Stimulated activated CD4-positive, alpha-beta T cell treated with anti-CD3 and anti-CD28 coated beads, TNF-alpha, amount 100 ng/mL, for 48 hours (primary cell): ENCODE data around the gene C3orf49.

Experiments used
- DNase-seq, 3 donors: peaks; one replicate each; pipeline ENCODE4 v3.0.0-alpha.2; 2020; ENCODE audit warnings: low read depth in 3 of 3

Gene C3orf49

DNA sequence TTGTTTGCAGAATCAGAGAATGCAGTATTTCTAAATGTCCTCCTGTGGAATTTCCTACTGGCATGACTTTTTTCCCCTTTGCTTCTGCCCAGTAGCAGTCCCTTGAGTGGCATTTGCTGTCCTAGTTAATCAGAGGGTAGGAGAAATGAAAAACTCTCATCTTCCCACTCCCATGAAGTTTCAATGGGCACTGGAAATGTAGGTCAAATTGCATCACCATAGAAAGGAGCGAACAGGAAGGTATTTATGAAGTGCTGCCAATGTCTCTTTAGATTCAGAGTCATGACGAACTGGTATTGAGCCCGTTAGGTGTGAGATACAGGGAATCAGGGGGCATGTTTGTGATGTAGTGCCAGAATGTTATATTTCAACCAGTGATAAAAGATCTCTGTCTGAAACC, 67.8 kb downstream of the C3orf49 start:
- DNase-seq, result no peak

DNA sequence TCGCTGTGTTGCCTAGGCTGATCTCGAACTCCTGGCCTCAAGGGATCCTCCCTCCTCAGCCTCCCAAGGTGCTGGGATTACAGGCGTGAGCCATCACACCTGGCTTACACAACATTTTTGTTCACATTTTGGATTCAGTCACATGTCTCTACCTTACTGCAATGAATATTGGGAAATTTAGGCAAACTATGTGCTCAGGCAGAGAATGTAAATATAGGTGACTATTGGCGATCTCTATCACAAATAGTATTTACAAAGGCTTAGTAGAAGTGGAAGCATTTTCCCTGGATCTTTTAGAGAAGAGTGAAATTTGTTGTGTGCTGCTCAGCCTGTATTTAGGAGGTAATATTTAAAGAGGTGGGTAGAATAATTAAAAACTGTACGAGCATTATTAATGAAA, 72.4 kb downstream of the C3orf49 start:
- no peak for DNase-seq

DNA sequence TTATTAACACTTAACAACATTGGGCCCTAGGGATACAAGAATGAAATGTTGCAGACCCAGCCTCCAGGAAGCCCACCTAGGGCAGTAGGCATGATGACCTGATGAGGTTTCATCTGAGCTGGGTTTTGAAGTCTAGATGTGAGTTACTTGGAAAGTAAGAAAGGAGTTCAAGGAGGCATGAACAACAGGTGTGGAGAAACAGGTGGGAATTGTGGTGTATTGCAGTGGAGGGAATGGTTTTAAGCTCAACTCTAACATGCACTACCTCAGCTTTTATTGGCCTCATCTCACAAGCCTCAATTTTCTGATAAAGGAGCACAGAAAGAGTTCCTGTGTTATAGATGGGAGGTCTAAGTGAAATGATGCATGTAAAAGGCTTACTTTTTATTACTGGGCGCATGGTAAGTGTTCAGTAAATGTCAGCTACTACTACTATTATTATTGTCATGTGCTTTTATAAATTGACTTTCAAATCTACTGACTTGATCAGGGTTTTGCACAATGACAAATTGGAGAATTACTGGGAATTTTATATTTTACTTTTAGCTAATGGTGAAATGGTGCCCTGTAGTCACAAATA, 73.8 kb downstream of the C3orf49 start:
- DNase-seq, result no peak

DNA sequence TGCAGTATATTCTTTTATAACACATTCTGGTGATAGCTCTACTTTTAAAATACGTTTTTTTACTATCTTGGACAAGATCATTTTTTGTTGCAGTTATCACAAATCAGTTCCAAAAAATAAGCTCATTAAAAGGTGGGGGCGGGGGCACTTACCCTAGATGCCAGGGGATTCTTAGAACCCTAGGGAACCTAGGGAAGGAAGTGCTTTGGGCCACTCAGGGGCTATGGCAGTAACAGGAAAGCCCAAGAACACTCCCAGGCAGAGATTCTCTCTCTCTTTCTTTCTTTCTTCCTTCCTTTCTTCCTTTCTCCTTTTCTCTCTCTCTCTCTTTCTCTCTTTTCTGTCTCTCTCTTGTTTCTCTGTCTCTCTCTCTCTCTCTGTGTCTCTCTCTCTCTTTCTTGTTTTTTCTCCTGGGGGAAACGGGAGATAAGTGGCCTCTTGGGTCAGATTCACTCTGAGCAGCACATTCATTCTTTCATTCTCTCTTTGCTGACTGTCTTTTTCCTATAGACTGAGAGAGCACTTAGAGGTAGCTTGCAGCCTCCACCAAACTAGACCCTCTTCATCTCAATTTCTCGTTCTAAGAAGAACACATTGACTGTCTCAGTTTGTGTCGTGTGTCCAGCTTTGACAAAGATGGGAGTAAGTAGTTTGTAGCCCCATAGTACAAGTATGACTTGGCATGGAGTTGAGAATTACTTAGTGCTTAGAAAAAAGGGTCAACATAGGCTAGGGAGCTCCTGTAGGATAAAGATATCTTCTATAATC, 76.5 kb downstream of the C3orf49 start:
- DNase-seq, result no peak

DNA sequence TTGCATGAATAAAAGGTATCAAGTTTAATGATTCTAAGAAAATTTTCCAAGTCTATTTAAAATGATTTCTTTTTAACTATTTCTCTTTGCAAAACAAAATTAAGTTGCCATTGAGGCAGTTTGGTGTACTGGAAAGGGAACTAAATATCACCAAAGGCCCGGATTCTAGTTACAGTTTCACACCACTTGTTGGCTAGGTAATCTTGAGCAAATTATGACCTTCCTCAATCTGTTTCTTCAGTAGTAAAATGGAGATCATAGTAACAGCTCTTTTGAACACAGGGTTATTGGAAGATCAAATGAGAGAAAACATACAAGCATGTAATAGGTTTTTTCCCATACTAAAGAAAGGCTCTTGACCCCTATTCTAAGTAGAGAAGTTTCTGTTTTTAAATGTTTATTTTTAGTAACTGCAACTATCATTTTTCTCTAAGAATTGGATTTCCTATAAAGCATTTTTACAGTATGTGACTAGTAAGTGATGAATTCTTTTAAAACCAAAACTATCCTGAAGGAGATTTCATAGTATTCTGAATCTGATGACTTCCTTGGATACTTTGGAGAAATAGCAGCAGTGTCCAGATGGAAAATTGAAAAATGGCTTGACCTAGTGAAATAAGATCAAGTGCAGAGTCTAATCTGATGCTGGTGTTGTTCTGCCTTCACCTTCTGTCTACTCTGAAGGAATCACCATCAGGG, 77.4 kb downstream of the C3orf49 start:
- no peak for DNase-seq
